Posterior cingulate gyrus (tissue), 11 donors: Measurements from ENCODE around the gene ORC6.

ENCODE experiments used
- DNase-seq, 10 donors: peaks; one replicate each; pipeline versions ENCODE4 v3.0.0 to v3.0.0-alpha.2; 2020 to 2021; ENCODE audit warnings: mixed read lengths in 3 of 10
- intact Hi-C: fragments of 100-400 bp; cut with DNase I; formaldehyde crosslinking; loops from one replicate; pipeline ENCODE4 v1.15.1; 2023

The ORC6 gene

GRCh38 chr16:46729326-46729995 is 40.0 kb downstream of the ORC6 start:
- intact Hi-C loops, result no loop called here
- DNase-seq, result peak in 1 of 10 donors; percentile 55

GRCh38 chr16:46730126-46730525 is 40.7 kb downstream of the ORC6 start:
- intact Hi-C loops, result no loop called here
- DNase-seq, result peak in 1 of 10 donors; percentile 64

- intact Hi-C loops, result no loop called here
- DNase-seq, result peak in 1 of 10 donors; percentile 59
These were observed 41.6 kb downstream of the ORC6 start for GRCh38 chr16:46730801-46731690.

- intact Hi-C loops, result no loop called here
- peak in 1 of 10 donors; percentile 75 for DNase-seq
These were observed 42.5 kb downstream of the ORC6 start for GRCh38 chr16:46731691-46732555.

GRCh38 chr16:46732561-46732960 is 43.1 kb downstream of the ORC6 start:
- intact Hi-C loops, result no loop called here
- DNase-seq, result peak in 1 of 10 donors; percentile 69

GRCh38 chr16:46733319-46733830 is 43.9 kb downstream of the ORC6 start:
- intact Hi-C loops, result no loop called here
- peak in 1 of 10 donors; percentile 62 for DNase-seq

GRCh38 chr16:46736695-46737094 is 47.2 kb downstream of the ORC6 start:
- peak in 3 of 10 donors; percentile 5 to 56 (median 39) for DNase-seq
- intact Hi-C loops, result no loop called here

GRCh38 chr16:46737621-46738214 is 48.3 kb downstream of the ORC6 start:
- DNase-seq, result peak in 2 of 10 donors; percentile 63 to 73
- intact Hi-C loops, result no loop called here

GRCh38 chr16:46739934-46740333 is 50.5 kb downstream of the ORC6 start:
- intact Hi-C loops, result no loop called here
- DNase-seq, result peak in 1 of 10 donors; percentile 55

GRCh38 chr16:46743232-46743719 is 53.8 kb downstream of the ORC6 start:
- peak in 3 of 10 donors; percentile 3 to 79 (median 60) for DNase-seq
- intact Hi-C loops, result no loop called here

- DNase-seq, result peak in 1 of 10 donors; percentile 27
- intact Hi-C loops, result no loop called here
These were observed 56.2 kb downstream of the ORC6 start for GRCh38 chr16:46745617-46746016.

GRCh38 chr16:46746821-46747776 is 57.6 kb downstream of the ORC6 start:
- intact Hi-C loops, result no loop called here
- DNase-seq, result peak in 2 of 10 donors; percentile 50 to 58
